HG03280 (cell line): ENCODE results near the gene TSEN54.
"Not testable (repeated sequence)": the region's sequence is repeated elsewhere in the genome, so short reads cannot be mapped to it uniquely, and the experiment has no call there.

Source experiments
- ATAC-seq: cut with Tn5 transposase; IDR thresholded peaks from one replicate; pipeline ENCODE4 v1.9.1; 2021; ENCODE audit warnings: mild to moderate bottlenecking, moderate library complexity; ENCODE audit not compliant: unreplicated experiment

Gene TSEN54

DNA sequence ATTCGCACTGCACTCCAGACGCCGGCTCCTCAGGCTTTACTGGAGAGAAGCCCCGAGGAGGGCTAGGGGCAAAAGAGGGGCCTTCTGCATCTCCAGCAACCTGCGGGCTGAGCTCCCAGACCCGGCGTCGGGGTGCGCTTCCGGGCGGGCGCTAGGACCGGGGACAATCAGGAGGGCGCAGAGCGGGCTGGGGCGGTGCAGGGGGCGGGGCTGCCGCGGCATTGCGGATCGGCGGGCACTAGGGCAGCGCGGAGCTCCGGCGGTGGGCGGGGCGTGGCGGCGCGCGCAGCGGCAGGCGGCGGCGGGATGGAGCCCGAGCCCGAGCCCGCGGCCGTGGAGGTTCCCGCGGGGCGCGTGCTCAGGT lies at the start of gene TSEN54:
Gene TSEN54, plus strand, starts transcription at position 274 of the 364 bp plus-strand sequence. Its CDS starts 33 bp downstream, at position 307.
- peak; percentile 80 for ATAC-seq

DNA sequence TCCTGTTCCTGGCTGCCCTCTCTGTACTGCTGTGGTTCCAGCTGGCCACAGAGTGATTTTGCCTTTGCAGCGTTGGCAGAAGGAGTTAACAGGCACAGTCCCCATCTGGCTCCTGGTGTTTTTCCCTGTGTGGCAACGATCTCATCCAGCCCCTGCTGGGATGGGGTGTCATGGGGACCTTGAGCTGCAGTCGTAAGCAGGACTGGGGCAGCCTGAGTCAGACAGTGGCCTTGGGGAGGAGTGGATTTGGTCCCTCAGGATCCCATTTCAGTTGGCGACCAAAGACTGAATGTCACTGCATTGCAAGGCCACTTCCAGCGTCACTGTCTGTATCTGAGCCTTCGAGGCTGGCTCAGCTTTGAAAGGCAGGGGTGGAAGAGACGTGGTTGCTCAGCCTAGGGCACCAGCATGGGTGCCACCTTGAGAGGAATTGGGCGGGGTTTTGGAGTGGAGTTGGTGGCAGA lies 48.0 kb upstream of the TSEN54 start:
- no peak for ATAC-seq

DNA sequence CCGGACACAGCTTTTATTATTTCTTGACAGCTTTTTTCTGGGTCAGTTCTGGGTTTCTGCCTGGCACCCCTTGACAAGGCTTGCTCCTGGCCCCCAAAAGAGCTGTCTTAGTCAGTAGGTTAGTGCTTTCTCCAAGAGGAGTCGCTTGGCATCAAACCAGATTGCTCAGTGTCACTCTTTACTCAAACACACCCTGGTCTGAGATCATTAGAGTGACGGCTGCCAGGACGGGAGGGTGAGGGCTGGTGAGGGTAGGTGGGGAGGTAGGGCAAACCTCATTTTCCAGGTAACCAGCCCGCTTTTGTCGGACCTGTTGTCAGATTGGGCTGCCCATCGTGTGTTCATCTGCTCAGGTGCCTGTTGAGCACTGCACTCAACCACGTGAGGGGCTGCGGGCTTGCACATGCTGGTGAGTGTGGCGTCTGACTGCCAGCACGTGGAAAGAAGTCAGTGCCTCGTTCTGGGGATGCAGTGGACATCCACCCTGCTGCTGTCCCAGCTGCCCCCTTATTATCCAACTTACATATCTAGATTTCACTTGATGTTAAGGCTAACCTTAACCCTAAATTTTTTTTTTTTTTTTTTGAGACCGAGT lies 47.5 kb upstream of the TSEN54 start:
- ATAC-seq = no peak

GRCh38 chr17:75471207-75471606 lies 45.1 kb upstream of the TSEN54 start:
- ATAC-seq = no peak

DNA sequence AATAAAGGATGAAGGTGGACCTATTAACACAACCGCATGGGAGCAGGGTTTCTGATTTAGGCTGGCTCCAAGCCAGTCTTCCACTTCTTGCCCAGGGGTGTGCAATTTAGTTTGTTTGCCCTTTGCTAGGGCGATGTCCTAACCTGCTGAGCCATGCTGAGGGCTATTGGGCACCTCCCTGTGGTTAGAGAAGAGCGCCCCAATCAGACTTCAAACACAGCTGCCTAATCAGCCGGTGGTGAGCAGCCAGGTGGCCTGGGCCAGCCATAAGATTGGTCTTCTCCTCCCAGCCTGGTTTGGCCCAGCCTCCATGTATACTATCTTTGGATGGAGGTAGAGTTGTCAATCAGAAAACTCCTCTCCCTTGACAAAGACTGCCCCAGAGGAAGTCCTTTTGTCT lies 44.2 kb upstream of the TSEN54 start:
- ATAC-seq = no peak

- ATAC-seq = no peak
These were observed 43.1 kb upstream of the TSEN54 start for GRCh38 chr17:75473246-75473645.

- no peak for ATAC-seq
These were observed 41.6 kb upstream of the TSEN54 start for GRCh38 chr17:75474736-75475135.

DNA sequence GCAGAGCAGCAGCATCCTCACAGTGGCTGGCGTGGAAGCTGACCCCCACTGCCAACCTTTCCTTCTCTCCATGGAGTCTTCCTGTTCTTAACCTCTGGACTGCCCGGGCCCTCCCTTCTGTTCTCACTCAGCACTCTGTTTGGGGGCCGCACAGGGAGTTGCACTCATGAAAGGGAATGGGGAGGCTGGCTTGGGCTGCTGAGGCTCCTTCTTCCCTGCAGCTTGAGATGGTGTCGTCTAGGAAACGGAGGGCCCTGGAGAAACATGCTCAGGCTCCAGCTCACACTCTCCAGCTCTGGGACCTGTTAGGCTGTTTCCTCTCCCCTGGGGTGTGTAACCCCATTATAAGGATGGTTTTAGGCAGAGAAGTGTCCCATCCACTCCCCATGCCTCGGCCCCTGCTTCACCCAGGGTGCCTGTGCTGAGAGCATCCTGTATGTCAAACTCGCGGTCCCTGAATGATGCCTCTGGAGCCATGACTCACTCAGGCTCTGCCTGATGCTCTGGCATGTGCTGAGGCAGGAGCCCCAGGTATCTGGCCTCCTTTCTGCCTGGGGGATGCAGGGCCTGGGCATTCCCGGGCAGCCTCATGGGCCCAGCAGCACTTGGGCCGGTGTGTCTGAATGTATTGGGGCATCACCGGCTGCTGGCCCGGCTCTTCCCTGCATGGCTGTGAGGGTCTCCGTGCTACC lies 41.0 kb upstream of the TSEN54 start:
- no peak for ATAC-seq

- no peak for ATAC-seq
These were observed 40.5 kb upstream of the TSEN54 start for GRCh38 chr17:75475851-75476250.

DNA sequence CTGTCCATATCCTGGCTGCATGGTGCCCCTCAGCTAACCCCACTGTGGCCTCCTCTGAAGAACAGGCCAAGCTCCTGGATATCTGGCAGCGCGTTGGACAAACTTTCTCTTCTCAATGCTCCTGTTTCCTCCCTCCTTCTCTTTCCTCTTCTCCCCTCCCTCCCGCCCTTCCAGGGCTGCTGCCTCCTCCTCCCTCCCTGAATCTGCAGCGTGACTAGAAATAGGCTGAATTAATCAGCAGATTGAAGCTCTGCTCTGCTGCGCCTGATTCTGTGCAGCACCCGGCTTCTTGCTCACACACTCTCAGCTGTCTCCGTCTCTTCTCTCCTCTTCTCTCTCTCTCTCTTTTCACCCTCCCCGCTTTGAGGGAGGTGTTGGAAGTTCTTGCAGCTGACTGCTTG lies 40.1 kb upstream of the TSEN54 start:
- no peak for ATAC-seq

GRCh38 chr17:75476752-75477489 lies 39.4 kb upstream of the TSEN54 start:
- ATAC-seq = no peak

- not testable (repeated sequence) for ATAC-seq
These were observed 38.9 kb upstream of the TSEN54 start for GRCh38 chr17:75477490-75477862.

- no peak for ATAC-seq
These were observed 37.8 kb upstream of the TSEN54 start for GRCh38 chr17:75478508-75478907.

DNA sequence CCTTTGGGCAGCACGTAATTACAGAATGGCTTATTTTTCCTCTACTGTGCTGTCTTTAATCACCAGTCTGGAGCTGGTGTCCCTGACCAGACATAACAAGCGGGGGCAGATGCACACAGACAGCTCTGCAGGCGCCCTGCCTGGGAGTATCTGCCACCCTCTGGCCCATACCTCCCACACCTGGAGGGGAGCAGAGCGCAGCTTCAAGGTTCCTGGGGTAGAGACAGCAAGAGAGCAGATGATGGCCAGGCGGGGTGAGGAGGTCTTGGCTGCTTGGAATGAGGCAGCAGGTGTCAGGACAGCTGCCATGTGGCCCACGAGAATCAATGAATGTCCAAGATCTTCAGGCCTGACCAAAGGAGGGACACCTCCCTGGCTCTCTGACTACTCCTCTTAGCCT lies 36.0 kb upstream of the TSEN54 start:
- ATAC-seq = no peak

DNA sequence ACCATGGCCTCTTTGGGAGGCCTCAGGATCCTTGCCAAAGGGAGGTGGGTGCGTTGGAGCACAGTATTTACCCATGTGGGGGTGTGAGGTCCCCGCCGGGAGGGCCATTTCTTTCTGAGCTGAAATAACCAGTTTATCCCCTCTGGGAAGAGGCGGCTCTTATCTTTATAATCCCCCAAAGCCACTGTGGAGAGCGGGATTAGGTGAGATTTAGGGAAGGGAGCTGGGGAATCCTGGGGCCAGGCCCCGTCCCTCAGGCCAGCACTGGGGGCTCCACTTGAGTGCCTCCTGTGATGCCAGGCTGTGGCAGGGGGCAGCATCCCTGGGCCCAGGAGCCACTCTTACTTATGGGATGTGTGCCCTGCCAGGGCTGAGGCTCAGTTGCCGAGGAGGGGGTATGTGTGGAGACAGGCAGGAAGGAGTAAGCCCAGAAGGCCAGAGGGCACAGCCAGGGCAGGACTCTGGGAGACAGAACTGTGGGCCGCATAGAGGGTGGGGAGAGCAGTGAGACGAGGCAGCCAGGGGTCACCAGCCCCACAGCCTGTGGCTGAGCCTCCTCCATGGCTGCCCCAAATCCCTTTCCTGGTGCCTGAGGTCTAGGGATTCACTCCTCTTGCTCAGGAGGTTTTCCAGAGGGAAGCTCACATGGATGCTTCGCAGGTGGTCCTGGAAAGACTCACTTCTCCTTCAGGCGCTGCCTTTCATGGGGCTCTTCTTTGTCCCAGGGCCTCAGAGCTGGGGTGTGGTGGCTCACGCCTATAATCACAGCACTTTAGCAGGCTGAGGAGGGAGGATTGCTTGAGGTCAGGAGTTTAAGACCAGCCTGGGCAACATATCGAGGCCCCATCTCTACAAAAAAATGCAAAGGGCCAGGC lies 34.9 kb upstream of the TSEN54 start:
- no peak for ATAC-seq

DNA sequence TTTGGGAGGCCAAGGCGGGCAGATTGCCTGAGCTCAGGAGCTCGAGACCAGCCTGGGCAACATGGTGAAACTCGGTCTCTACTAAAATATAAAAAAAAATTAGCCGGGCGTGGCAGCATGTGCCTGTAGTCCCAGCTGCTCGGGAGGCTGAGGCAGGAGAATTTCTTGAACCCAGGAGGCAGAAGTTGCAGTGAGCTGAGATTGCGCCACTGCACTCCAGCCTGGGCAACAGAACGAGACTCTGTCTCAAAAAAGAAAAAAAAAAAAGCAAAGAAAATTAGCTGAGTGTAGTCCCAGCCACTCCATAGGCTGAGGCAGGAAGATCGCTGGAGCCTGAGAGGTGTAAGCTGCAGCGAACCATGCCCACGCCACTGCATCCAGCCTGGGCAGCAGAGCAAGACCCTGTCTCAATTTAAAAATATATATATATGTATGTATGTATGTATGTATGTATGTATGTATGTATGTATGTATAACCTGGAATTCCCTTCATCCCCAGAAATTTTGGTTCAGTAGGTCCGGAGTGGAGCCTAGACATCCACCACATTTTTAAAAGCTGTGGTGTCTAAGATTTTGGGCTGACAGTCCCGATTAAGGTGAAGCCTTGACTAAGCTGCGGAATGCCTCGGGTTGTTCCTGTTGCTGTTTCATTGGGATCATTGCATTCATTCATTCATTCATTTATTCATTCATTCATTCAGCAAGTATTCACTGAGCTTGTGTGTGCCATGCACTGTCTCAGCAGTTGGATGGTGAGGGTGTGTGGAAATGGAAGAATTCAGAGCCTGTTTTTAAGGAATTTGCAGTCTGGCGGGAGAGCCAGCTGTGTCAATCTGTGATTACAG lies 34.0 kb upstream of the TSEN54 start:
- no peak for ATAC-seq

DNA sequence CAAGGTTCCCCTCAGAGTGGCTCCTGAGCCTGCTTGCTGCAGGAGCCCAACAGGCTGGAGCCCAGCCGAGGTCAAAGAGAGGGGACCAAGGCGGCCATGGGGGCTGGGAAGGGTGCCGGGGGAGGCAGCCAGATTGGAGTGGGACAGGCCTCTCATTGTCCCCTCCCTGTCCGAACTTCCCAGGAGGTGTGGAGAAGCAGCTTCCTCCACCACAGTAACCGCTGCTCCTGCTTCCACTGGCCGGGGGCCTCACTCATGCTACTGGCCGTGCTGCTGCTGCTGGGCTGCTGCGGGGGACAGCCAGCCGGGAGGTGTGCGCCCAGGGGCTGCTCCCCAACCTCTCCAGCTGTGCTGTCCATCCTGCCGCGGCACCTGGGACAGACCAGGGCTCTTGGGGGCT lies 30.6 kb upstream of the TSEN54 start:
- ATAC-seq = no peak

GRCh38 chr17:75486151-75486550 lies 30.2 kb upstream of the TSEN54 start:
- no peak for ATAC-seq

DNA sequence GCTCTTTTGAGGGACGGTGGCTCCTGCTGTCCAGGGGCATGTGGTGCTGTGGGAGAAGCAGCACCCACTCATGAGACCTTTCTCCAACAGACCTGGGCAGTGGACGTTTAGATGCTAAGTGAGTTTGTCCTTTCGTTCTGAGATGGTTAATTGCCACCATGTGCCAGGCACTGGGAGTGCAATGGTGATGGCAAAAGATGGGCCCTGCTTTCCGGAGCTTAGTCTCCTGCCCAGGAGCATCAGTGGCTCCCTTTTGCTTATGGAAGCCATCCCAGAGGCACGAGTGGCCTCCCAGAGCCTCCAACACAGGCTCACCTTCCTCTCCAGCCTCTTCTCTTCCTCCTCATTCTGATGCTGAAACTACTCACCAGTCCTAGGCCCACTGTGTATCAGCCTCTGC lies 29.4 kb upstream of the TSEN54 start:
- ATAC-seq = no peak

- no peak for ATAC-seq
These were observed 28.8 kb upstream of the TSEN54 start for GRCh38 chr17:75487351-75488070.
